ENCODE results near the gene TMEM117. TPM values are rescaled to one million over a fixed set of nuclear protein-coding genes. Genes with fewer than 3 reads are reported as not detected.

TMEM117 gene
- total RNA-seq, 1 donor, result 22.4 TPM

- TF ChIP-seq CTCF (IDR thresholded peaks at IDR 0.05; ENCODE audit: extremely low read depth, low read depth, low read length), result no peak
- H3K4me1 ChIP-seq (ENCODE audit: insufficient read depth, low read length), result no peaks in the 10 kb centered on the region
- H3K79me2 ChIP-seq (ENCODE audit: insufficient read depth, low read length), result no peaks in the 10 kb centered on the region
- no peaks in the 10 kb centered on the region for H4K20me1 ChIP-seq (ENCODE audit: insufficient read depth, low read length)
- no peak overlapping the region for H3K27ac ChIP-seq (ENCODE audit: low read depth, low read length)
- H3K36me3 ChIP-seq (ENCODE audit: insufficient read depth, low read length), result no peaks in the 10 kb centered on the region
- no peak overlapping the region for H3K4me2 ChIP-seq (ENCODE audit: insufficient read depth, low read length)
- no peak for DNase-seq (ENCODE audit: insufficient read length, low spot score, missing footprints)
- H3K4me3 ChIP-seq (ENCODE audit: insufficient read depth, low read length), result no peak overlapping the region
- no peaks in the 10 kb centered on the region for H3K9me3 ChIP-seq (ENCODE audit: low read depth, low read length)
- H3K27me3 ChIP-seq (ENCODE audit: insufficient read depth, low read length), result no peaks in the 10 kb centered on the region
- no peak overlapping the region for H2AFZ ChIP-seq (ENCODE audit: low read length)
These were observed 262.9 kb downstream of the TMEM117 start for GRCh38 chr12:44098786-44099185.

DNA sequence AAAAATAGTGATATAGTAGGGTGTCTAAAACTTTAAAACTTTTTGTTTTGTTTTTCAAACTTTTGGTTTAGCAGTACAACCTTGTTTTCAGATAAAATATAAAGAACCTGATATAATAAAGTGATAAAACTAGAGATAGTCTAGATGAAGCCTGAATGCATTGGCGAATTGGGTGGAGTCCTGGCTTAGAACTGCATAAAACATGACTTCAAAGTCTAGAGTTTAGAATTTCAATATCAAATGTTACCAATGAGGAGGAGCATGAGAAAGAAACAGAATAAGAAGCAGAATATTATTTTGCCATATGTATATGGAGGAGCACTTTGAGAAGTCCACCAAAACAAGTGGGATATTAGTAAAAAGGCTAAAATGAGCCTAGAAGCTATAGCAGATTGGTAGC is 263.6 kb downstream of the TMEM117 start:
- H3K27me3 ChIP-seq (ENCODE audit: insufficient read depth, low read length), result no peaks in the 10 kb centered on the region
- H4K20me1 ChIP-seq (ENCODE audit: insufficient read depth, low read length), result no peaks in the 10 kb centered on the region
- no peak for DNase-seq (ENCODE audit: insufficient read length, low spot score, missing footprints)
- no peak overlapping the region for H2AFZ ChIP-seq (ENCODE audit: low read length)
- TF ChIP-seq CTCF (IDR thresholded peaks at IDR 0.05; ENCODE audit: extremely low read depth, low read depth, low read length), result no peak
- H3K4me2 ChIP-seq (ENCODE audit: insufficient read depth, low read length), result no peak overlapping the region
- no peaks in the 10 kb centered on the region for H3K36me3 ChIP-seq (ENCODE audit: insufficient read depth, low read length)
- H3K79me2 ChIP-seq (ENCODE audit: insufficient read depth, low read length), result no peaks in the 10 kb centered on the region
- no peaks in the 10 kb centered on the region for H3K4me1 ChIP-seq (ENCODE audit: insufficient read depth, low read length)
- no peaks in the 10 kb centered on the region for H3K9me3 ChIP-seq (ENCODE audit: low read depth, low read length)
- H3K4me3 ChIP-seq (ENCODE audit: insufficient read depth, low read length), result no peak overlapping the region
- H3K27ac ChIP-seq (ENCODE audit: low read depth, low read length), result no peak overlapping the region

DNA sequence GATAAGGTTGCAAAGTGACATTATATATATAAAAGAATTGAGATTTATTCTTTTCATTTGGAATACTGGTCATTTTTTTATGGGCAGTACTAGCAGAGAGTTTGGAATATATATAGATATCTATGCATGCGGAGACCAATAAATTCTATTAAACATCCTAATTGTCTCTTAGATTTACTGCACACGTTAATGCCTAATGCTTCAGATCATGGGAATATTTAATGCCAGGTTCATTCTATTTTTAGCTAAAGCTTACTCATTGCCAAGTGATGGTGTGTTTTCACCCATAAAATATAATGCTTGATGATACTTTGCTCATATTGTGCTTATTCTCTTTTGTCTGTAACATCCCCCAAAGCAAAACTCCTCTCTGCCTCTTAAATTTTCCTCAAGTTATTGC is 264.4 kb downstream of the TMEM117 start:
- no peak overlapping the region for H2AFZ ChIP-seq (ENCODE audit: low read length)
- H3K27ac ChIP-seq (ENCODE audit: low read depth, low read length), result no peak overlapping the region
- no peaks in the 10 kb centered on the region for H3K79me2 ChIP-seq (ENCODE audit: insufficient read depth, low read length)
- no peak overlapping the region for H3K4me2 ChIP-seq (ENCODE audit: insufficient read depth, low read length)
- H4K20me1 ChIP-seq (ENCODE audit: insufficient read depth, low read length), result no peaks in the 10 kb centered on the region
- H3K4me3 ChIP-seq (ENCODE audit: insufficient read depth, low read length), result no peak overlapping the region
- no peak for DNase-seq (ENCODE audit: insufficient read length, low spot score, missing footprints)
- TF ChIP-seq CTCF (IDR thresholded peaks at IDR 0.05; ENCODE audit: extremely low read depth, low read depth, low read length), result no peak
- no peaks in the 10 kb centered on the region for H3K9me3 ChIP-seq (ENCODE audit: low read depth, low read length)
- no peaks in the 10 kb centered on the region for H3K27me3 ChIP-seq (ENCODE audit: insufficient read depth, low read length)
- no peaks in the 10 kb centered on the region for H3K4me1 ChIP-seq (ENCODE audit: insufficient read depth, low read length)
- H3K36me3 ChIP-seq (ENCODE audit: insufficient read depth, low read length), result no peaks in the 10 kb centered on the region

GRCh38 chr12:44101475-44101874 is 265.6 kb downstream of the TMEM117 start:
- Histone ChIP-seq H3K4me2 (ENCODE audit: insufficient read depth, low read length) (no peak overlapping the region), H3K9me3 (ENCODE audit: low read depth, low read length) (no peaks in the 10 kb centered on the region), H4K20me1 (ENCODE audit: insufficient read depth, low read length) (no peaks in the 10 kb centered on the region), H2AFZ (ENCODE audit: low read length) (no peak overlapping the region), H3K36me3 (ENCODE audit: insufficient read depth, low read length) (no peaks in the 10 kb centered on the region), H3K27ac (ENCODE audit: low read depth, low read length) (no peak overlapping the region), H3K4me1 (ENCODE audit: insufficient read depth, low read length) (no peaks in the 10 kb centered on the region), H3K79me2 (ENCODE audit: insufficient read depth, low read length) (no peaks in the 10 kb centered on the region), H3K4me3 (ENCODE audit: insufficient read depth, low read length) (no peak overlapping the region), H3K27me3 (ENCODE audit: insufficient read depth, low read length) (no peaks in the 10 kb centered on the region)
- no peak for TF ChIP-seq CTCF (IDR thresholded peaks at IDR 0.05; ENCODE audit: extremely low read depth, low read depth, low read length)
- no peak for DNase-seq (ENCODE audit: insufficient read length, low spot score, missing footprints)

All from osteoblast (primary cell).